Peyer's patch (tissue), 4 donors: ENCODE results near the gene ARFIP2.

Experiments
- POLR2A ChIP-seq, 2 donors: fragments of 450-650 bp; IDR thresholded peaks; one replicate each; pipeline ENCODE4 v1.5.1; 2017; ENCODE audit warnings: antibody characterized with exemption in 2 of 2, mild to moderate bottlenecking in 2 of 2, moderate library complexity in 2 of 2
- TF ChIP-seq, protein P1 (sequence below), 6 experiments: fragments of 450-650 bp in 4 of 6; fragments of 200-600 bp in 2 of 6; sonication (generic) in 1 of 6; IDR thresholded peaks; one replicate each; pipeline ENCODE4 v1.5.1; 2017 to 2019; ENCODE audit warnings: antibody characterized with exemption in 6 of 6, mild to moderate bottlenecking in 3 of 6, moderate library complexity in 1 of 6

GRCh38 chr11:6458352-6459098 is 22.6 kb downstream of the ARFIP2 start:
- TF ChIP-seq, protein P1, sequence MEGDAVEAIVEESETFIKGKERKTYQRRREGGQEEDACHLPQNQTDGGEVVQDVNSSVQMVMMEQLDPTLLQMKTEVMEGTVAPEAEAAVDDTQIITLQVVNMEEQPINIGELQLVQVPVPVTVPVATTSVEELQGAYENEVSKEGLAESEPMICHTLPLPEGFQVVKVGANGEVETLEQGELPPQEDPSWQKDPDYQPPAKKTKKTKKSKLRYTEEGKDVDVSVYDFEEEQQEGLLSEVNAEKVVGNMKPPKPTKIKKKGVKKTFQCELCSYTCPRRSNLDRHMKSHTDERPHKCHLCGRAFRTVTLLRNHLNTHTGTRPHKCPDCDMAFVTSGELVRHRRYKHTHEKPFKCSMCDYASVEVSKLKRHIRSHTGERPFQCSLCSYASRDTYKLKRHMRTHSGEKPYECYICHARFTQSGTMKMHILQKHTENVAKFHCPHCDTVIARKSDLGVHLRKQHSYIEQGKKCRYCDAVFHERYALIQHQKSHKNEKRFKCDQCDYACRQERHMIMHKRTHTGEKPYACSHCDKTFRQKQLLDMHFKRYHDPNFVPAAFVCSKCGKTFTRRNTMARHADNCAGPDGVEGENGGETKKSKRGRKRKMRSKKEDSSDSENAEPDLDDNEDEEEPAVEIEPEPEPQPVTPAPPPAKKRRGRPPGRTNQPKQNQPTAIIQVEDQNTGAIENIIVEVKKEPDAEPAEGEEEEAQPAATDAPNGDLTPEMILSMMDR (IDR thresholded peaks at IDR 0.05) = no peak
- TF ChIP-seq POLR2A (IDR thresholded peaks at IDR 0.05) = no peak
